Measurements from ENCODE around the gene RAP2B. TPM values are rescaled to one million over a fixed set of nuclear protein-coding genes. Genes with fewer than 3 reads are reported as not detected.

Gene RAP2B
- polyA plus RNA-seq, 1 donor from 2014 or later = 3.9 TPM

DNA sequence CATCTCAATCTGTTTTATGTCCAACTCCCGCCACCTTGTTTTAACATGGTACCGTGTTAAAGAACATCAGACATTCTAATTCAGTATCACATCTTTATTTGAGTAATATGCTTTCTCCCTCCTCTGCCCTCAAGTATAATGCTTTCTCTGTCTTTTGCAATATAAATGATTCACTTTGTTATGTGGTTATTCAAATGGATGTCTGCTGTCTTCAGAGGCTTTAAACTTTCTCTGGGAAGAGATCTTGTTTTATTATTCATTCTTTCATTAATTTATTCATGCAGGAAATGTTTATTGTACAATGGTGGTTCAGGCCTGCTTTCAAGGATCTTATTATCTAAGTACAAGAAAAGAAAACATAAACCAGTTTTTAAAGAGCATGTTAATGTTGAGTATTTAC, 57.1 kb downstream of the RAP2B start:
- Histone ChIP-seq H3K9ac (ENCODE audit: low read length) (no peak overlapping the region), H3K27me3 (ENCODE audit: insufficient read depth, low read depth, low read length) (no peaks in the 10 kb centered on the region), H3K9me3 (ENCODE audit: low read length) (no peaks in the 10 kb centered on the region), H3F3A (ENCODE audit: insufficient read depth, low read length, poor library complexity, severe bottlenecking) (no peaks in the 10 kb centered on the region), H3K27ac (ENCODE audit: low read length) (no peak overlapping the region), H3K36me3 (ENCODE audit: insufficient read depth, low read length) (no peaks in the 10 kb centered on the region), H4K20me1 (ENCODE audit: insufficient read depth) (no peaks in the 10 kb centered on the region), H3K4me3 (ENCODE audit: low read length) (no peak overlapping the region), H2AFZ (ENCODE audit: low read depth, low read length) (no peak overlapping the region), H3K9me2 (ENCODE audit: insufficient read depth, low read length) (no peaks in the 10 kb centered on the region), H3K4me2 (ENCODE audit: low read length) (no peak overlapping the region), H3K79me2 (replicated peaks; ENCODE audit: insufficient read depth, low read length) (no peaks in the 10 kb centered on the region)
- TF ChIP-seq MXI1 (conservative IDR thresholded peaks at IDR 0.05; ENCODE audit: poor library complexity, severe bottlenecking) (no peak), POLR2AphosphoS5 (IDR thresholded peaks at IDR 0.05) (no peak), TAF1 (IDR thresholded peaks at IDR 0.05; ENCODE audit: low read depth) (no peak)

All from neural cell (in vitro differentiated cells).